22Rv1 (cell line): ENCODE data around the gene ZYX.

Experiments
- H3K27ac ChIP-seq: fragments of 450-650 bp; 2 replicates; pipeline ENCODE4 v1.5.1; 2017
- CTCF ChIP-seq: fragments of 450-650 bp; IDR thresholded peaks from 2 replicates; pipeline ENCODE4 v1.5.1; 2017; ENCODE audit warnings: mild to moderate bottlenecking
- ZFX ChIP-seq: fragments of 450-650 bp; IDR thresholded peaks from 2 replicates; pipeline ENCODE4 v1.6.1; 2017; ENCODE audit warnings: antibody characterized with exemption, borderline replicate concordance

Gene ZYX

DNA sequence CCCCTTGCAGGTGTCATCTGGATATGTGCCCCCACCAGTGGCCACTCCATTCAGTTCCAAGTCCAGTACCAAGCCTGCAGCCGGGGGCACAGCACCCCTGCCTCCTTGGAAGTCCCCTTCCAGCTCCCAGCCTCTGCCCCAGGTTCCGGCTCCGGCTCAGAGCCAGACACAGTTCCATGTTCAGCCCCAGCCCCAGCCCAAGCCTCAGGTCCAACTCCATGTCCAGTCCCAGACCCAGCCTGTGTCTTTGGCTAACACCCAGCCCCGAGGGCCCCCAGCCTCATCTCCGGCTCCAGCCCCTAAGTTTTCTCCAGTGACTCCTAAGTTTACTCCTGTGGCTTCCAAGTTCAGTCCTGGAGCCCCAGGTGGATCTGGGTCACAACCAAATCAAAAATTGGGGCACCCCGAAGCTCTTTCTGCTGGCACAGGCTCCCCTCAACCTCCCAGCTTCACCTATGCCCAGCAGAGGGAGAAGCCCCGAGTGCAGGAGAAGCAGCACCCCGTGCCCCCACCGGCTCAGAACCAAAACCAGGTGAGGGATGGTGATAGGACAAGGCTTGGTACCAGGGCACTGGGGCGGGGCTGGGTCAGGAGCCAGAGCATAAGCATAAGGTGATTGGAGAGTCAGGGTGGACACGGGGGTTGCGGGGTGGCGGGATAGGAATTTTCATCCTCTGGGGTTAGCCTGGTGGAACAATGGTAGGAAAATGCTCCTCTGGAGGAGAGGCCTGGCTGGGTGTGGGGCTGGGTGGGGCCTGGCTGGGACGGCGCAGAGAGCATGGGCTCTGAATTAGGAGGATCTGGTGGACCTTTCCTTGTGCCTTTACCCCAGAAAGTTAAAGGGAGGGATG, 1.9 kb downstream of the ZYX start:
- TF ChIP-seq ZFX (no peak), CTCF (no peak)
- H3K27ac ChIP-seq: no peak overlapping the region

- no peak overlapping the region for H3K27ac ChIP-seq
- no peak for TF ChIP-seq ZFX
- no peak for TF ChIP-seq CTCF
Measured at GRCh38 chr7:143383642-143383957, 2.5 kb downstream of the ZYX start.

DNA sequence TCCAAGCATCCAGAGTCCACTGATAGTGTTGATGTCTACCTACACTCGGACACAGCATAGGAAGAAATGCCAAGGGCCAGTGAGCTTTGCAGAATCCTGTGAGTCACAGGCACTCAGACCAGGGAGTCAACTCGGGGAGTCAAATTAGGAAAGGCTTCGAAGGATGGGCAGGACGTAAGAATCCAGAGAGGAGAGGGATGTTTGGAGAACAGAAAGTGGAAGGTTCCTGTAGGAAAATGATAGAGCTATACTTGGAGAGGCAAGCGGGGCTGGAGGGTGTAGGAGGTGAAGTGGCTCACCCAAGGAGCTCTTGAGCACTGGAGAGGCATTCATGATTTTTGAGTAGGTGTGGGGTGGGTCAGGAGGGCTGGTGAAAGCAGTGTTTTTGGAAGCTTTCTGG, 3.0 kb downstream of the ZYX start:
- no peak for TF ChIP-seq CTCF
- TF ChIP-seq ZFX: no peak
- no peak overlapping the region for H3K27ac ChIP-seq

DNA sequence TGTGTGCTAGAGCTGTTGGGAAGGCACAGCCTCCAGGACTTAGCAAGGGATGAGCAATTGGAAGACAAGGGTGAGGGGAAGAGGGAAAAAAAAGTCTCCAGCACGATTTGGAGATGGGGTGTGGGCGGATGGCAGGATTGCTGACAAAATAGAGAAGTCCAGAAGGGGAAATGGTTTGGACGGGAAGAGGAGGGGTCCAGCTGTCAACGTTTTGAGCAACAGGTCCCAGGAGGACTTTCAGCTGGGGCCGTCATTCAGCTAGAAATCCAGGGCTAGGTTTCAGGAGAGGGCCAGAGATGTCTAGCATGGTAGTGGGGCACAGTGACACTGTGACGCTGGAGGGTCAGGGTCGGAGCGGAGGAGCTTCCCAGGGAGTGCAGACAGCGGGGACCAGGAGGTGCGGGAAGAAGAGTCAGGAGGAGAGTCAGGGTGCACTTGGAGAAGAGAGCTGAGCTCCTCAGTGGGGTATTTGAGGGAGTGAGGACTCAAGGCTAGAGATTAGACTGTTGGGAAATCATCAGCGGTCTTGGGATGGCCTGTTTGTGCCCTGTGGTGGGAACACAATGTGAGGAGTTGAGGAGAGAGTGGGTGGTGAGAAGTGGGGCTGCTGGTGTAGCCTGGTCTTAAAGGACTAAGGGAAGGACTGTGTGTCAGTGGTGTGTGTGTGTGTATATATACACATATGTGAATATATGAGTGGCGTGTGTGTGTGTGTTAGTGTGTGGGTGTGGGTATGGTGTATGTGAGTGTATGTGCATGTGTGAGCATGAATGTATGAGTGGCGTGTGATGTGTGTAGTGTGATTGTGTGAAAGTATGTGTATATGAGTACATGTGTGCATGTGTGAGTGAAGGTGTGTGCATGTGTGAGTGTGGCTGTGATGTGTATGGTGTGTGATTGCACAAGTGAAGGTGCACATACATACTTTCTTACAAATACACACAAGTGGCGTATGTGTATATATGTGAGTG, 3.8 kb downstream of the ZYX start:
- H3K27ac ChIP-seq: no peak overlapping the region
- TF ChIP-seq ZFX (no peak), CTCF (no peak)

- H3K27ac ChIP-seq: no peak overlapping the region
- no peak for TF ChIP-seq CTCF
- TF ChIP-seq ZFX: no peak
Measured at GRCh38 chr7:143385891-143386781, 5.0 kb downstream of the ZYX start.

GRCh38 chr7:143387156-143387975, 6.2 kb downstream of the ZYX start:
- 0 out of 2 replicates have a peak, but pooled peaks have one; percentile 6 for TF ChIP-seq CTCF
- TF ChIP-seq ZFX: no peak

More at GRCh38 chr7:143387156-143387975, 6.2 kb downstream of the ZYX start:
- H3K27ac ChIP-seq: no peak overlapping the region
